Memory B cell (primary cell): ENCODE data around the gene CACNA1G.

Experiments
- ATAC-seq: fragments of 150-1000 bp; cut with Tn5 transposase; 2 replicates; pipeline ENCODE4 v1.10.0; 2021; ENCODE audit warnings: low read depth, mild to moderate bottlenecking, moderate library complexity
- DNase-seq, 2 donors: peaks; one replicate each; pipeline ENCODE4 v3.0.0; 2022; ENCODE audit warnings: low spot score in 2 of 2
- H3K27ac Mint-ChIP-seq: one replicate; pipeline ENCODE4 v1.8.0; 2022; ENCODE audit warnings: mild to moderate bottlenecking, moderate library complexity, mixed read lengths
- H3K27me3 Mint-ChIP-seq: one replicate; pipeline ENCODE4 v1.8.0; 2022; ENCODE audit warnings: mixed read lengths
- H3K36me3 Mint-ChIP-seq: one replicate; pipeline ENCODE4 v1.8.0; 2022; ENCODE audit warnings: mild to moderate bottlenecking, mixed read lengths
- H3K4me1 Mint-ChIP-seq: one replicate; pipeline ENCODE4 v1.8.0; 2022; ENCODE audit warnings: mixed read lengths
- H3K4me3 Mint-ChIP-seq: one replicate; pipeline ENCODE4 v1.8.0; 2022; ENCODE audit warnings: mild to moderate bottlenecking, moderate library complexity, mixed read lengths
- H3K9me3 Mint-ChIP-seq: one replicate; pipeline ENCODE4 v1.8.0; 2022; ENCODE audit warnings: mixed read lengths

CACNA1G gene

GRCh38 chr17:50659179-50659578, 98.7 kb downstream of the CACNA1G start:
- no peaks in the 10 kb centered on the region for H3K36me3 Mint-ChIP-seq
- ATAC-seq (no peak), DNase-seq (no peak)
- no peak overlapping the region for H3K4me3 Mint-ChIP-seq
- no peaks in the 10 kb centered on the region for H3K9me3 Mint-ChIP-seq
- peaks cover 24% of the 10 kb centered on the region for H3K27me3 Mint-ChIP-seq
- no peak overlapping the region for H3K27ac Mint-ChIP-seq
- no peaks in the 10 kb centered on the region for H3K4me1 Mint-ChIP-seq

- ATAC-seq (no peak), DNase-seq (no peak)
- Mint-ChIP-seq H3K9me3 (no peaks in the 10 kb centered on the region), H3K36me3 (no peaks in the 10 kb centered on the region), H3K27me3 (peaks cover 21% of the 10 kb centered on the region), H3K4me3 (no peak overlapping the region), H3K27ac (no peak overlapping the region), H3K4me1 (no peaks in the 10 kb centered on the region)
Observed at GRCh38 chr17:50660042-50660886, 99.7 kb downstream of the CACNA1G start.

- ATAC-seq (no peak), DNase-seq (no peak)
- H3K9me3 Mint-ChIP-seq = no peaks in the 10 kb centered on the region
- peaks cover 21% of the 10 kb centered on the region for H3K27me3 Mint-ChIP-seq
- no peaks in the 10 kb centered on the region for H3K36me3 Mint-ChIP-seq
- H3K4me3 Mint-ChIP-seq = no peak overlapping the region
- no peak overlapping the region for H3K27ac Mint-ChIP-seq
- no peaks in the 10 kb centered on the region for H3K4me1 Mint-ChIP-seq
Observed at GRCh38 chr17:50660887-50661345, 100.4 kb downstream of the CACNA1G start.

GRCh38 chr17:50661348-50661747, 100.8 kb downstream of the CACNA1G start:
- no peak for DNase-seq
- Mint-ChIP-seq H3K4me3 (no peak overlapping the region), H3K9me3 (no peaks in the 10 kb centered on the region), H3K27me3 (peaks cover 21% of the 10 kb centered on the region), H3K36me3 (no peaks in the 10 kb centered on the region), H3K4me1 (no peaks in the 10 kb centered on the region), H3K27ac (no peak overlapping the region)
- ATAC-seq = no peak

- peaks cover 23% of the 10 kb centered on the region for H3K27me3 Mint-ChIP-seq
- no peak overlapping the region for H3K27ac Mint-ChIP-seq
- H3K36me3 Mint-ChIP-seq = no peaks in the 10 kb centered on the region
- H3K9me3 Mint-ChIP-seq = no peaks in the 10 kb centered on the region
- no peaks in the 10 kb centered on the region for H3K4me1 Mint-ChIP-seq
- no peak overlapping the region for H3K4me3 Mint-ChIP-seq
- no peak for ATAC-seq
- no peak for DNase-seq
Observed at GRCh38 chr17:50661795-50662391, 101.4 kb downstream of the CACNA1G start.

GRCh38 chr17:50662632-50663225, 102.2 kb downstream of the CACNA1G start:
- Mint-ChIP-seq H3K9me3 (no peaks in the 10 kb centered on the region), H3K27ac (no peak overlapping the region), H3K27me3 (peaks cover 21% of the 10 kb centered on the region), H3K4me3 (no peak overlapping the region), H3K36me3 (no peaks in the 10 kb centered on the region), H3K4me1 (no peaks in the 10 kb centered on the region)
- ATAC-seq (no peak), DNase-seq (no peak)

- H3K4me1 Mint-ChIP-seq = no peaks in the 10 kb centered on the region
- H3K27me3 Mint-ChIP-seq = peaks cover 19% of the 10 kb centered on the region
- H3K27ac Mint-ChIP-seq = no peak overlapping the region
- no peaks in the 10 kb centered on the region for H3K9me3 Mint-ChIP-seq
- no peak for ATAC-seq
- H3K4me3 Mint-ChIP-seq = no peak overlapping the region
- no peaks in the 10 kb centered on the region for H3K36me3 Mint-ChIP-seq
- DNase-seq = no peak
Observed at GRCh38 chr17:50663812-50664374, 103.4 kb downstream of the CACNA1G start.

- ATAC-seq = no peak
- Mint-ChIP-seq H3K9me3 (no peaks in the 10 kb centered on the region), H3K4me1 (no peaks in the 10 kb centered on the region)
Observed at GRCh38 chr17:50664788-50665458, 104.4 kb downstream of the CACNA1G start.

GRCh38 chr17:50665838-50666237, 105.3 kb downstream of the CACNA1G start:
- no peak for ATAC-seq
- H3K27ac Mint-ChIP-seq = no peak overlapping the region

More at GRCh38 chr17:50664788-50665458, 104.4 kb downstream of the CACNA1G start:
- DNase-seq = no peak
- H3K36me3 Mint-ChIP-seq = no peaks in the 10 kb centered on the region
- H3K27ac Mint-ChIP-seq = no peak overlapping the region
- H3K4me3 Mint-ChIP-seq = no peak overlapping the region
- H3K27me3 Mint-ChIP-seq = peaks cover 19% of the 10 kb centered on the region

GRCh38 chr17:50666316-50666715, 105.8 kb downstream of the CACNA1G start:
- ATAC-seq (no peak), DNase-seq (no peak)
- Mint-ChIP-seq H3K4me1 (no peaks in the 10 kb centered on the region), H3K27me3 (peaks cover 15% of the 10 kb centered on the region), H3K27ac (no peak overlapping the region), H3K36me3 (no peaks in the 10 kb centered on the region), H3K9me3 (no peaks in the 10 kb centered on the region), H3K4me3 (no peak overlapping the region)

More at GRCh38 chr17:50665838-50666237, 105.3 kb downstream of the CACNA1G start:
- Mint-ChIP-seq H3K36me3 (no peaks in the 10 kb centered on the region), H3K9me3 (no peaks in the 10 kb centered on the region), H3K4me1 (no peaks in the 10 kb centered on the region), H3K4me3 (no peak overlapping the region), H3K27me3 (peaks cover 17% of the 10 kb centered on the region)
- DNase-seq = no peak

- peaks cover 9% of the 10 kb centered on the region for H3K27me3 Mint-ChIP-seq
- no peaks in the 10 kb centered on the region for H3K4me1 Mint-ChIP-seq
- no peak overlapping the region for H3K4me3 Mint-ChIP-seq
- H3K9me3 Mint-ChIP-seq = no peaks in the 10 kb centered on the region
- DNase-seq = no peak
- ATAC-seq = no peak
- no peak overlapping the region for H3K27ac Mint-ChIP-seq
- no peaks in the 10 kb centered on the region for H3K36me3 Mint-ChIP-seq
Observed at GRCh38 chr17:50667259-50668024, 106.9 kb downstream of the CACNA1G start.

GRCh38 chr17:50668025-50668837, 107.7 kb downstream of the CACNA1G start:
- H3K4me3 Mint-ChIP-seq = no peak overlapping the region
- H3K4me1 Mint-ChIP-seq = no peaks in the 10 kb centered on the region
- no peak for ATAC-seq
- peaks cover 5% of the 10 kb centered on the region for H3K27me3 Mint-ChIP-seq
- H3K9me3 Mint-ChIP-seq = no peaks in the 10 kb centered on the region
- no peak for DNase-seq
- no peak overlapping the region for H3K27ac Mint-ChIP-seq
- no peaks in the 10 kb centered on the region for H3K36me3 Mint-ChIP-seq
